NB4 (cell line): ENCODE results near the gene KHK.

Source experiments
- POLR2A ChIP-seq: IDR thresholded peaks from 2 replicates; pipeline ENCODE4 v1.6.1; 2011; ENCODE audit warnings: mild to moderate bottlenecking; ENCODE audit not compliant: insufficient read length; ENCODE audit errors: extremely low read depth
- TF ChIP-seq, protein P1 (sequence below): IDR thresholded peaks from one replicate; pipeline ENCODE4 v1.5.1; 2012; ENCODE audit warnings: low read depth, low read length

DNA sequence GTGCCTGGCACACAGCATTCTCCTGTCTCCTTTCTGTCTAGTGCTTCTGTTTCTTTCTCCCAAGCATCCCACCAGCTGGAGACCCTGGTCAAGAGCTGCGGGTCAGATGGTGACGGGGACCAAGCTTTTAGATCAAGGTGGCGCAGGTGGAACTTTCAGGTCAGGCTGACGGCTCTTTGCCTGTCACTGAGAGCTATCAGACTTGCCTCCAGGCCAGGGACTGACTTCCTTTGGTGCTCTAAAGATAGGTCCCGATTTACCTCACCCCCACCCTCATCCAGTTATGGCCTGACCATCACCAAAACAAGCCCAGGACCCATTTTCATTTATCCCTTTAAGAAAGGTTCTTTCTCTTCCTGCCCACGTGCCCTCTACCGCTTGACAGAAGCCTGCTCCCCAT is 9.3 kb upstream of the KHK start:
- TF ChIP-seq, protein P1, sequence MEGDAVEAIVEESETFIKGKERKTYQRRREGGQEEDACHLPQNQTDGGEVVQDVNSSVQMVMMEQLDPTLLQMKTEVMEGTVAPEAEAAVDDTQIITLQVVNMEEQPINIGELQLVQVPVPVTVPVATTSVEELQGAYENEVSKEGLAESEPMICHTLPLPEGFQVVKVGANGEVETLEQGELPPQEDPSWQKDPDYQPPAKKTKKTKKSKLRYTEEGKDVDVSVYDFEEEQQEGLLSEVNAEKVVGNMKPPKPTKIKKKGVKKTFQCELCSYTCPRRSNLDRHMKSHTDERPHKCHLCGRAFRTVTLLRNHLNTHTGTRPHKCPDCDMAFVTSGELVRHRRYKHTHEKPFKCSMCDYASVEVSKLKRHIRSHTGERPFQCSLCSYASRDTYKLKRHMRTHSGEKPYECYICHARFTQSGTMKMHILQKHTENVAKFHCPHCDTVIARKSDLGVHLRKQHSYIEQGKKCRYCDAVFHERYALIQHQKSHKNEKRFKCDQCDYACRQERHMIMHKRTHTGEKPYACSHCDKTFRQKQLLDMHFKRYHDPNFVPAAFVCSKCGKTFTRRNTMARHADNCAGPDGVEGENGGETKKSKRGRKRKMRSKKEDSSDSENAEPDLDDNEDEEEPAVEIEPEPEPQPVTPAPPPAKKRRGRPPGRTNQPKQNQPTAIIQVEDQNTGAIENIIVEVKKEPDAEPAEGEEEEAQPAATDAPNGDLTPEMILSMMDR, result no peak
- no peak for TF ChIP-seq POLR2A
